HG03565 (cell line): Measurements from ENCODE around the gene IHH.

Experiments used
- ATAC-seq: cut with Tn5 transposase; IDR thresholded peaks from one replicate; pipeline ENCODE4 v1.9.1; 2021; ENCODE audit warnings: mild to moderate bottlenecking, moderate library complexity; ENCODE audit not compliant: unreplicated experiment

The IHH gene

GRCh38 chr2:219041252-219041651 is 19.5 kb downstream of the IHH start, which contains the start of gene CFAP65:
Gene CFAP65, minus strand, starts transcription at chr2:219041516. Its CDS starts 2,468 bp downstream, at chr2:219039048.
- no peak for ATAC-seq

DNA sequence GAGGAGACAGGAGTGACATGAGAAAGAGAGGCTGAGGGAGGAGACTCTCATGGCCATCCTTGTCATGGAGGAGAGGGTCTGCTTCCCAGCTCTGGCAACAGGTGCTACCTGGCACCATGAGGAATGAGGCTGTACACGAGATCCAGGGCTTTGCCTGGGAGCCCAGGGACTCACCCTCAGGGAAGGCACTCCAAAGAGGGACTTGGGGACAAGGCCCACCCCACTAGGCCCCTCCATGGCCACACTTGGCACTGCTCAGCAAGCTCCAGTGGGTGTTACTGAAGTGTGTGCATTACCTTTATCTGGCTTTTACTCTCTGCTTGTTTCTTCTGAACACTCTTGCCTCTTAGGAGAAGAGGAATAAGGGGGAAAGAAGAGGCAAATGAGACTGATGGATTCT is 22.1 kb downstream of the IHH start:
- ATAC-seq = no peak

- ATAC-seq = no peak
These were observed 22.8 kb downstream of the IHH start for GRCh38 chr2:219037783-219038499.

- ATAC-seq = no peak
These were observed 24.8 kb downstream of the IHH start for GRCh38 chr2:219035942-219036341.

- ATAC-seq = no peak
These were observed 25.9 kb downstream of the IHH start for GRCh38 chr2:219034823-219035222.

DNA sequence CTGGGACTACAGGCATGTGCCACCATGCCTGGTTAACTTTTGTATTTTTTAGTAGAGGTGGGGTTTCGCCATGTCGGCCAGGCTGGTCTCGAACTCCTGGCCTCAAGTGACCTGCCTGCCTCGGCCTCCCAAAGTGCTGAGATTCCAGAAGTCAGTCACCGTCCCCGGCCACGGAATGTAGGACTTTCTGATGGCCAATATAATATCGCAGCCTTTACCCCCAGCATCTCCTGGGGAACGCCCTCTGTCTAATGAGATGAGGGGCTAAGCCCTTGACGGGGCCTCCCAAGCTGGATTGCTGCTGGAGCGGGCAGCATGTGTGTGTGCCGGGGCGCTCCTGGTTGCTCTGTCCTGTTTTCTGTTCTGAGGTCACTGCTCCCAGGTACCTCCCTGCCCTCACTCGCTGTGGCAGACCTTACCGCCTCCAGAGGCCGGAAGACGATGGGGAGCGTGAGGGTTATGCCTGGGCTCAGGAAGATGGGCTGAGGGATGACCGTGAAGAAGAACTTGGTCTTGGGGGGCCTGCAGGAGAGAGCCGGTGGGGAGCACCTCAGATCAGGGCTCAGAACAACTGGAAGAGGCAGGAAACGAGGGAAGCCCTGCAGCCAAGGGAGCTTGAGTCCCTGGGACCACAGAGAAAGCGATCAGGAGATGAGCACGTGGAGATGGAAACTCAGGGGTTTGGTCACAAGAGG is 28.5 kb downstream of the IHH start:
- ATAC-seq = no peak

- ATAC-seq = no peak
These were observed 29.5 kb downstream of the IHH start for GRCh38 chr2:219031005-219031738.

- no peak for ATAC-seq
These were observed 30.4 kb downstream of the IHH start for GRCh38 chr2:219030177-219030940.

GRCh38 chr2:219029829-219030165 is 30.9 kb downstream of the IHH start:
- ATAC-seq = no peak

GRCh38 chr2:219028996-219029828 is 31.5 kb downstream of the IHH start:
- ATAC-seq = no peak

GRCh38 chr2:219028141-219028540 is 32.6 kb downstream of the IHH start:
- ATAC-seq = no peak

DNA sequence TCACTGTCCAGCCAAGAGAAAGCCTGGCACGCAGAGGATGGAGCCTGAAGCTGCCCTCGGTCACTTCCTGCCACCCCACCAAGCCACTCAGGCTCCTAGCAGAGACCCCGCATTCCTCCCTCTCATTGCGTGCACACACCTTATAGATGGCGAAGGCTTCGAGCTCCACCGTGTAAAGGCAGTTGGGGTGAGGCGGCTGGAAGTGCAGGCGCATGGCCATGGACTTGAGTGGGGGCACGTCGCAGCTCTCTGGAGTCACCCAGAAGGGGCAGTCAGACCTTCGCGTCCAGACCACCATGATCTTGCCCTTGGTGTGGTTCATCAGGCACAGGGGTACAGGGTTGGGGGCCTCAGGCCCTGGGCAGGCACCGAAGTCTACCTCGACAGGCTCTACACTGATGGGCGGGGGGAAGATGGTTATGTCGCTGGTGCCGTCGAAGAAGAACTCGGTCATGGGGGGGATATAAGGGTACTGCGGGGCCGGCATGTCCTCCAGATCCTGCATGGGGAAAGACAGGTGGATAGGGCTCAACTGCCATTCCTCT is 33.1 kb downstream of the IHH start:
- ATAC-seq = no peak

DNA sequence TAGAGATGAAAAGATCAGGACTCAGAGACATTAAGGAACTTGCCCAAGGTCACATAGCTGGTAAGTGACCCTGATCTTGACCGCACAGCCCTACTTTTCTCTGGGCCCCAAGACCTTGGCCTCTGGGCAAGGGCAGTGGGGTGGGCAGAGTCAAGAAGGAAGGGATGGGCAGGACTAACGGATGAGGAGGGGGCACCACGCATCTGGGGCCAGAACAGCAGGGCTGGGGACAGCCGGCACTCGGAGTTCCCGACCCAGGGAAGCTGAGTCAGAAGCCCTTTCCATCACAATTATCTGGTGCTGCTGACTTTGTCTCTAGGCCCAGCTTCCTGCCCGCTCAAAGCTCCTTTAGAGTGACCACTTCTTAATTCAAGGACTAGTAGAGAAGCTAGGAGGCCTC is 33.8 kb downstream of the IHH start:
- ATAC-seq = no peak

GRCh38 chr2:219025637-219026585 is 34.8 kb downstream of the IHH start:
- ATAC-seq = no peak

DNA sequence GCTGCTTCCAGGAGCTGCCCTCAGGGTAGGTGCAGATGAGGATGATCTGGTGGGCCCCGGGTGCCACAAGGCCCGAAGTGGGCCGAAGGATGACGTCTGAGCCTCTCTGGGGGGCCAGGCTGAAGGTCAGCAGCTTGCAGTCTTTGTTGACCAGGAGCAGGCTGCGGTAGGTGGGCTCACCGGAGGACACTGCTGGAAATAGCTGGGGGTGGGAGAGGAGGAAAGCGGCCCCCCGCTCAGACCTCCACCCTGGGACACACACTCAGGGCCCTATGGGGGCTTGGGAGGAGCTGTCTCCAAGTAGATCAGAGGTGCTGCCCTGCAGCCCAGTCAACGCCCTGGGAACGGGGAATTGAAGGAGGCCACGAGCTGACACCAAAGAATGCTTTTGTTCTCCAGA is 36.7 kb downstream of the IHH start:
- ATAC-seq = no peak

DNA sequence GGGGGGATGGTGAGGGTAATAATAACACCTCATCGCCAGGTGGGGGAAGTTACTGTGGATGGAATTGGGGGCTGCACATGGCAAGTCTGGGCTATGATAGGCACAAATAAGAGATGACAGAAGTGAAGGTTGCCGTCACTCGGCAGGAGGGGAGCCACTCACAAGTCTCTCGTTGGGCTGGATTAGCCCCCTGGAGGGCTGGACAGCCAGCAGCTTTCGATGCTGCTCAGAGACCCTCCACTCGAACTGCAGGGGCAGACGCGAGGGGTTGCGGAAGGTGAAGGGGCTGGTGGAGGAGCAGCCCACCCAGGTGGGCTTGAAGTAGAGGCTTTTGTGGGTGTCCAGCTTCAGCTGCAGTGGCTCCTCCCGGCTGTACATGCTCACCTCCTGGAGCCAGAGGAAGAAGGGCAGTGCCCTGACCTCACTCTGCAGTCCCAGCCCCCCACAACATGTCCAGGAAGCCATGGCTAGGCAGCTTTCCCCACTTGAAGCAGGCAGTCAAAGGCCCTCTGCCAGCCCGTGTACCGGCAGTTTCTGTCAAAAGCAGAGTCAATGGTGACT is 37.6 kb downstream of the IHH start:
- no peak for ATAC-seq

DNA sequence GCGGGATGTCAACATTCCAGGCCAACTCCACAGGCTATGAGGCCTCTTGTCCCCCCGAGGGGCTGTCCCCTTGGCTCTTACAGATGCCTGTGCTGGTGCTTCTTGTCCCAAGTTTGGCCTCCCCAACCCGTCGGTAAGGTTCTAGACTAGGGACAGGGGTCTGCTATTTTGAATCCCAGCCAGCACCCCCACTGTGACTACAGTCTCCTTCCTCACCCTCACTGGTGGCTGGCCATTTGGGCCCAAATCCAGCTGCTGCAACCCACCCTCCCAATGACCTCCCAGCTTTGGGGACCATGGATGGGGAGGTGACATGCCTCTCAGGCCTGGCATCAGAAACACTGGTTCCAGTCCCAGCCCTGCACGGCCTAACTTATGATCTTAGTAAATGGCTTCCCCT is 38.1 kb downstream of the IHH start:
- no peak for ATAC-seq

DNA sequence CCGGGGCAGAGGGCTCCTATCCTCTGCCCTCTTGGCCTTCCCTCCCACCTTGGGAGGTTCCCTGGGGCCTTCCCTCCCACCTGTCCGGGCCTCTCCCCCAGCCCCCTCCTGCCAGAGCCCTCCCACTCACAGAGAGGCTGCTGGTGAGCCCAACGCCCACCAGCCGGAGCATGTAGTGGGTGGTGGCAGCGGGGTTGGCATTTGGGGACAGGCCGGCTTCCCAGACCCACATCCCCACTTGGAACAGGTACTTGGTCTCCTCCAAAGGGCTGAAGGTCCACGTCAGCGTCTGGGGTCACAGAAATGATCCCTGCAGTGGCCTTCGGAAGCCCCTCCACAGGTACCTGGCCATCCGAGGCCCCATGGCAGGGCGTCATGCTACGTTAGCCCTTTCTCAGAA is 38.7 kb downstream of the IHH start:
- ATAC-seq = no peak

GRCh38 chr2:219021591-219021990 is 39.1 kb downstream of the IHH start:
- ATAC-seq = no peak
